ENCODE results near the gene HSCB. TPM values are rescaled to one million over a fixed set of nuclear protein-coding genes. Genes with fewer than 3 reads are reported as not detected.

The HSCB gene
- total and polyA plus RNA-seq, 2 donors (not counting 1 experiment from before 2014, with no cell fraction given): 17.7 to 26.6 TPM

DNA sequence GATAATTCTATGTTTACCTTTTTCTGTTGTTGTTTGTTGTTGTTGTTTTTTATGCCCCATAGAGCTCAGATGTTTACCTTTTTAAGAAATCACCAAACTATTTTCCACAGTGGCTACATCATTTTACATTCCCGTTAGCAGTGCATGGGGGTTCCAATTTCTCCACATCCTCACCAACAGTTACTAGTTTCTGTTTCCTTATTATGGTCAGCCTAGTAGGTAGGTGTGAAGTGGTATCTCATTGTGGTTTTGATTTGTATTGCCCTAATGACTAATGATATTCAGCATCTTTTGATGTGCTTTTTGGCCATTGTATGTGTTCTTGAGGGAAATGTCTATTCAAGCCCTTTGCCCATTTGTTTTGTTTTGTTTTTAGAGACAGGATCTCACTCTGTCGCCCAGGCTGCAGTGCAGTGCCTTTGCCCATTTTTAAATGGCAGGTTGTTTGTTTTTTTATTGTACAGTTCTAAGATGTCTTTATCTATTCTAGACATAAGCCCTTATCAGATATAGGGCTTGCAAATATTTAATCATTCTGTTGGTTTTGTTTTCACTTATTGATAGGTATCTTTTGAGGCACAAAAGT, 27.7 kb upstream of the HSCB start:
- Histone ChIP-seq H3K79me2 (ENCODE audit: control insufficient read depth, insufficient read depth, low read length) (no peaks in the 10 kb centered on the region), H2AFZ (ENCODE audit: low read length) (no peak overlapping the region), H3K9ac (ENCODE audit: insufficient read depth, low read length) (no peak overlapping the region), H3K27ac (ENCODE audit: insufficient read depth, low read length) (no peak overlapping the region), H3K4me1 (ENCODE audit: control insufficient read depth, extremely low read depth, insufficient read depth, low read length) (peaks cover 14% of the 10 kb centered on the region), H3K4me3 (replicated peaks in 1 of 4; ENCODE audit: control extremely low read depth in 1 of 4, insufficient read depth in 1 of 4, low read depth in 3 of 4, low read length in 4 of 4) (no peak overlapping the region), H3K4me2 (ENCODE audit: extremely low read depth, insufficient read depth, low read length) (no peak overlapping the region), H4K20me1 (ENCODE audit: control insufficient read depth, extremely low read depth, insufficient read depth, low read length) (no peaks in the 10 kb centered on the region), H3K36me3 (ENCODE audit: control insufficient read depth, insufficient read depth, low read length) (no peaks in the 10 kb centered on the region), H3K9me3 (ENCODE audit: control insufficient read depth, insufficient read depth, low read depth, low read length) (no peaks in the 10 kb centered on the region), H3K27me3 (ENCODE audit: control insufficient read depth, insufficient read depth, low read length) (no peaks in the 10 kb centered on the region)
- peak in 1 of 2 donors; percentile 23 for DNase-seq (ENCODE audit: low read depth in 2 of 2)
- TF ChIP-seq EZH2 (IDR thresholded peaks at IDR 0.05; ENCODE audit: low read length, missing control alignments): no peak
- TF ChIP-seq, protein P1, sequence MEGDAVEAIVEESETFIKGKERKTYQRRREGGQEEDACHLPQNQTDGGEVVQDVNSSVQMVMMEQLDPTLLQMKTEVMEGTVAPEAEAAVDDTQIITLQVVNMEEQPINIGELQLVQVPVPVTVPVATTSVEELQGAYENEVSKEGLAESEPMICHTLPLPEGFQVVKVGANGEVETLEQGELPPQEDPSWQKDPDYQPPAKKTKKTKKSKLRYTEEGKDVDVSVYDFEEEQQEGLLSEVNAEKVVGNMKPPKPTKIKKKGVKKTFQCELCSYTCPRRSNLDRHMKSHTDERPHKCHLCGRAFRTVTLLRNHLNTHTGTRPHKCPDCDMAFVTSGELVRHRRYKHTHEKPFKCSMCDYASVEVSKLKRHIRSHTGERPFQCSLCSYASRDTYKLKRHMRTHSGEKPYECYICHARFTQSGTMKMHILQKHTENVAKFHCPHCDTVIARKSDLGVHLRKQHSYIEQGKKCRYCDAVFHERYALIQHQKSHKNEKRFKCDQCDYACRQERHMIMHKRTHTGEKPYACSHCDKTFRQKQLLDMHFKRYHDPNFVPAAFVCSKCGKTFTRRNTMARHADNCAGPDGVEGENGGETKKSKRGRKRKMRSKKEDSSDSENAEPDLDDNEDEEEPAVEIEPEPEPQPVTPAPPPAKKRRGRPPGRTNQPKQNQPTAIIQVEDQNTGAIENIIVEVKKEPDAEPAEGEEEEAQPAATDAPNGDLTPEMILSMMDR (conservative IDR thresholded peaks at IDR 0.05 in 1 of 2, IDR thresholded peaks at IDR 0.05 in 1 of 2; ENCODE audit: low read depth in 1 of 2, low read length in 2 of 2): no peak

DNA sequence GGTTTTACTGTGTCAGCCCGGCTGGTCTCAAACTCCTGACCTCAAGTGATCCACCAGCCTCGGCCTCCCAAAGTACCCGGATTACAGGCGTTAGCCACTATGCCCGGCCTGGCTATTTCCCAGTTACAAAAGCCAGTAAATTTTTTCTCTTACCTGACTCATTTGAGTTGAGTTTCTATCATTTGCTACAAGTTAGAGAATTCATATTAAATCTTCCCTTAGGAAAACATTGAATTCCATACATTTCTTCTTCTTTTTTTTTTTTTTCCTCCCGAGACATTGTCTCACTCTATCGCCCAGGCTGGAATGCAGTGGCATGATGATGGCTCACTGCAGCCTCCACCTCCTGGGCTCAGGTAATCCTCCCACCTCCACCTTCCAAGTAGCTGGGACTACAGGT, 26.2 kb upstream of the HSCB start:
- TF ChIP-seq, protein P1 (conservative IDR thresholded peaks at IDR 0.05 in 1 of 2, IDR thresholded peaks at IDR 0.05 in 1 of 2; ENCODE audit: low read depth in 1 of 2, low read length in 2 of 2): no peak
- no peak for TF ChIP-seq EZH2 (IDR thresholded peaks at IDR 0.05; ENCODE audit: low read length, missing control alignments)
- no peaks in the 10 kb centered on the region for H4K20me1 ChIP-seq (ENCODE audit: control insufficient read depth, extremely low read depth, insufficient read depth, low read length)
- H3K27me3 ChIP-seq (ENCODE audit: control insufficient read depth, insufficient read depth, low read length): no peaks in the 10 kb centered on the region
- H2AFZ ChIP-seq (ENCODE audit: low read length): no peak overlapping the region
- no peak overlapping the region for H3K9ac ChIP-seq (ENCODE audit: insufficient read depth, low read length)
- DNase-seq (ENCODE audit: low read depth in 2 of 2): no peak
- H3K9me3 ChIP-seq (ENCODE audit: control insufficient read depth, insufficient read depth, low read depth, low read length): no peaks in the 10 kb centered on the region
- no peak overlapping the region for H3K4me2 ChIP-seq (ENCODE audit: extremely low read depth, insufficient read depth, low read length)
- no peak overlapping the region for H3K4me3 ChIP-seq (replicated peaks in 1 of 4; ENCODE audit: control extremely low read depth in 1 of 4, insufficient read depth in 1 of 4, low read depth in 3 of 4, low read length in 4 of 4)
- H3K36me3 ChIP-seq (ENCODE audit: control insufficient read depth, insufficient read depth, low read length): peaks cover under 1% of the 10 kb centered on the region
- H3K4me1 ChIP-seq (ENCODE audit: control insufficient read depth, extremely low read depth, insufficient read depth, low read length): peaks cover 11% of the 10 kb centered on the region
- no peaks in the 10 kb centered on the region for H3K79me2 ChIP-seq (ENCODE audit: control insufficient read depth, insufficient read depth, low read length)
- no peak overlapping the region for H3K27ac ChIP-seq (ENCODE audit: insufficient read depth, low read length)

DNA sequence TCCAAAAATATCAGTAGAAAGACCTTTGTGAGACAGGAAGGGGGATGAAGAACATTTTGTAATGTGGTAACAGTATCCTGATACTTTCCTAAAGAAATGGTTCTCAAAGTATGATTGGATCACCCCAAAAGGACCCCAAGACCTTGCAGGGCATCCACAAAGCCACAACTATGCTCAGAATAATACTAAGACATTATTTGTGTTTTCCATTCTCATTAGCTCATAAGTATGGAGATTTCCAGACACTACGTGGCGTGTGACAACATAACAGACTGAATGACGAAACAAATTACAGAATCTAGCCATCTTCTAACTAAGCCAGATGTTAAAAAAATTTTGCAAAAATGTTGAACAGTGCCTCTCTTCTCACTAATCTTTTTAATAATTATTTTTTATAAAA, 25.2 kb upstream of the HSCB start:
- Histone ChIP-seq H3K9ac (ENCODE audit: insufficient read depth, low read length) (no peak overlapping the region), H3K36me3 (ENCODE audit: control insufficient read depth, insufficient read depth, low read length) (peaks cover 3% of the 10 kb centered on the region), H3K4me1 (ENCODE audit: control insufficient read depth, extremely low read depth, insufficient read depth, low read length) (peaks cover 5% of the 10 kb centered on the region), H3K79me2 (ENCODE audit: control insufficient read depth, insufficient read depth, low read length) (no peaks in the 10 kb centered on the region), H4K20me1 (ENCODE audit: control insufficient read depth, extremely low read depth, insufficient read depth, low read length) (no peaks in the 10 kb centered on the region), H3K27ac (ENCODE audit: insufficient read depth, low read length) (no peak overlapping the region), H3K27me3 (ENCODE audit: control insufficient read depth, insufficient read depth, low read length) (no peaks in the 10 kb centered on the region), H2AFZ (ENCODE audit: low read length) (no peak overlapping the region), H3K9me3 (ENCODE audit: control insufficient read depth, insufficient read depth, low read depth, low read length) (no peaks in the 10 kb centered on the region), H3K4me3 (replicated peaks in 1 of 4; ENCODE audit: control extremely low read depth in 1 of 4, insufficient read depth in 1 of 4, low read depth in 3 of 4, low read length in 4 of 4) (no peak overlapping the region), H3K4me2 (ENCODE audit: extremely low read depth, insufficient read depth, low read length) (no peak overlapping the region)
- no peak for TF ChIP-seq EZH2 (IDR thresholded peaks at IDR 0.05; ENCODE audit: low read length, missing control alignments)
- TF ChIP-seq, protein P1 (conservative IDR thresholded peaks at IDR 0.05 in 1 of 2, IDR thresholded peaks at IDR 0.05 in 1 of 2; ENCODE audit: low read depth in 1 of 2, low read length in 2 of 2): no peak
- peak; percentile 37 to 45 for DNase-seq (ENCODE audit: low read depth in 2 of 2)

All from fibroblast of lung (primary cell).